ENCODE data around the gene ELN. TPM values are rescaled to one million over a fixed set of nuclear protein-coding genes. Genes with fewer than 3 reads are reported as not detected.
A peak's percentile ranks its signal among the peaks of the same experiment; 100 is the strongest.

ELN gene
- total and polyA plus RNA-seq, 2 of the 4 experiments (the other 2 are of a cell fraction) = 2.2 to 14.3 TPM

- Histone ChIP-seq H2BK20ac (ENCODE audit: low read depth, low read length) (no peak overlapping the region), H3K9me1 (ENCODE audit: insufficient read depth, low read length) (no peaks in the 10 kb centered on the region), H3K23ac (ENCODE audit: low read depth, low read length) (no peak overlapping the region), H2BK5ac (ENCODE audit: low read depth, low read length, poor library complexity, severe bottlenecking) (no peak overlapping the region), H3K18ac (ENCODE audit: low read depth, low read length) (no peak overlapping the region), H3K56ac (ENCODE audit: extremely low read depth, insufficient read depth, low read length) (no peak overlapping the region), H2AFZ (replicated peaks; ENCODE audit: low read length, poor library complexity) (peak overlapping the region; percentile 81), H3K27ac (ENCODE audit: insufficient read depth, low read length) (no peak overlapping the region), H3K79me1 (ENCODE audit: low read depth in 1 of 2, low read length in 2 of 2) (no peaks in the 10 kb centered on the region), H2BK120ac (ENCODE audit: low read depth, low read length) (peak overlapping the region; percentile 46; the same call in 1 of the 2 replicates), H3K9me3 (ENCODE audit: control insufficient read depth, insufficient read depth, low read length) (no peaks in the 10 kb centered on the region), H2AK9ac (replicated peaks; ENCODE audit: low read depth, low read length, poor library complexity) (peak overlapping the region; percentile 44), H3K4me2 (ENCODE audit: low read depth, low read length) (no peak overlapping the region; the same call in 1 of the 2 replicates), H2AK5ac (ENCODE audit: low read depth, low read length) (no peak overlapping the region; the same call in 1 of the 2 replicates), H4K5ac (ENCODE audit: low read depth, low read length) (no peak overlapping the region), H4K8ac (ENCODE audit: low read depth in 2 of 2, low read length in 2 of 2) (no peak overlapping the region; a peak in 1 of 4 replicates), H3K14ac (replicated peaks; ENCODE audit: low read depth, low read length) (peak overlapping the region; percentile 3; the same call in 1 of the 2 replicates), H3K36me3 (ENCODE audit: control insufficient read depth, insufficient read depth, low read length) (0 out of 2 replicates have a peak, but pooled peaks cover 2% of the 10 kb centered on the region), H4K91ac (ENCODE audit: insufficient read depth, low read depth, low read length) (no peak overlapping the region), H3K4me3 (ENCODE audit: insufficient read depth, low read depth, low read length) (no peak overlapping the region), H4K20me1 (ENCODE audit: insufficient read depth, low read length) (no peaks in the 10 kb centered on the region), H3K4me1 (ENCODE audit: control insufficient read depth, insufficient read depth, low read length) (peaks cover 4% of the 10 kb centered on the region; the same call in 1 of the 2 replicates), H3K27me3 (ENCODE audit: control insufficient read depth, insufficient read depth, low read length) (no peaks in the 10 kb centered on the region), H3K9ac (ENCODE audit: low read depth, low read length) (no peak overlapping the region), H3K4ac (ENCODE audit: low read depth, low read length) (no peak overlapping the region; the same call in 1 of the 2 replicates), H2BK15ac (ENCODE audit: low read depth, low read length) (no peak overlapping the region)
- ATAC-seq (ENCODE audit: low read depth) (peak; percentile 83), DNase-seq (peak; percentile 64)
- intact Hi-C loops (cut with micrococcal nuclease) (no loop called here), dilution Hi-C loops (cut with HindIII; ENCODE audit: low sequenced_read_pairs, unreplicated experiment) (no loop called here), in situ Hi-C loops (cut with MboI; ENCODE audit: low sequenced_read_pairs) (no loop called here)
- 47% methylated on average over 2 of the region's 9 CpGs; no CpG with 5 or more reads in 1 of the 2 experiments for WGBS, 2 experiments (ENCODE audit: extremely low coverage in 2 of 2, insufficient read length in 1 of 2)
- no TSS peak for BruUV-seq (replicated peaks)
- TF ChIP-seq POLR2A (IDR thresholded peaks at IDR 0.05; ENCODE audit: low read depth, low read length) (no peak), NFE2L2 (IDR thresholded peaks at IDR 0.05; ENCODE audit: low read depth, low read length) (no peak), SMC3 (IDR thresholded peaks at IDR 0.05; ENCODE audit: low read depth, low read length) (no peak), CHD1 (IDR thresholded peaks at IDR 0.05; ENCODE audit: low read depth, low read length) (no peak), MXI1 (IDR thresholded peaks at IDR 0.05; ENCODE audit: borderline replicate concordance, low read depth, low read length) (no peak), RAD21 (IDR thresholded peaks at IDR 0.05; ENCODE audit: low read length) (no peak), BHLHE40 (IDR thresholded peaks at IDR 0.05; ENCODE audit: low read depth, low read length) (no peak)
- POLR2A ChIA-PET (ENCODE audit: unreplicated experiment) = no interaction called here
- CTCF ChIA-PET = no interaction called here
Observed at GRCh38 chr7:74043523-74043951, 15.6 kb downstream of the ELN start.

All from IMR-90 (cell line).